IMR-90 (cell line): ENCODE data around the gene LAMA5. TPM values are rescaled to one million over a fixed set of nuclear protein-coding genes. Genes with fewer than 3 reads are reported as not detected.

Experiments
- ATAC-seq: fragments of 200-7000 bp; cut with Tn5 transposase; 2 replicates; pipeline ENCODE4 v1.9.1; 2020; ENCODE audit warnings: low read depth, mild to moderate bottlenecking, moderate library complexity
- BruUV-seq: library from RNA; stranded (reverse); fragments of 400-500 nt; replicated peaks from 2 replicates; lab custom pipeline; 2021; lab: Mats Ljungman, UMichigan
- CTCF ChIA-PET: fragments of 300-600 bp; formaldehyde crosslinking; extraction: SDS; loops from one replicate; lab custom pipeline; 2021; ENCODE audit warnings: antibody characterized with exemption; lab: Yijun Ruan, JAX
- POLR2A ChIA-PET: fragments of 300-600 bp; sonication (Branson Sonifier 250); formaldehyde crosslinking; loops from one replicate; lab custom pipeline; 2022; ENCODE audit warnings: antibody characterized with exemption; ENCODE audit not compliant: unreplicated experiment; lab: Charles Lee
- DNase-seq: peaks from one replicate; pipeline ENCODE4 v3.0.0; 2013
- H2AFZ ChIP-seq: replicated peaks from 2 replicates; pipeline ENCODE3; 2013; ENCODE audit warnings: low read length, mild to moderate bottlenecking; ENCODE audit not compliant: poor library complexity
- H2AK5ac ChIP-seq: 2 replicates; pipeline ENCODE4 v1.6.1; 2013; ENCODE audit warnings: low read depth, low read length, inconsistent platforms
- H2AK9ac ChIP-seq: replicated peaks from 2 replicates; pipeline ENCODE3; 2013; ENCODE audit warnings: mild to moderate bottlenecking, low read depth, low read length, moderate library complexity; ENCODE audit not compliant: poor library complexity
- H2BK120ac ChIP-seq: 2 replicates; pipeline ENCODE4 v1.6.1; 2013; ENCODE audit warnings: low read depth, low read length, inconsistent platforms
- H2BK15ac ChIP-seq: 3 replicates; pipeline ENCODE4 v1.6.1; 2013; ENCODE audit warnings: low read depth, low read length, inconsistent platforms
- H2BK20ac ChIP-seq: 2 replicates; pipeline ENCODE4 v1.6.1; 2013; ENCODE audit warnings: low read depth, mild to moderate bottlenecking, inconsistent platforms, low read length, moderate library complexity
- H2BK5ac ChIP-seq: 2 replicates; pipeline ENCODE4 v1.6.1; 2013; ENCODE audit warnings: mild to moderate bottlenecking, low read depth, low read length, inconsistent platforms; ENCODE audit not compliant: poor library complexity, severe bottlenecking
- H3K14ac ChIP-seq: replicated peaks from 2 replicates; pipeline ENCODE4 v1.6.1; 2013; ENCODE audit warnings: low read depth, low read length, inconsistent platforms
- H3K18ac ChIP-seq: 2 replicates; pipeline ENCODE4 v1.6.1; 2013; ENCODE audit warnings: low read depth, low read length, control low read depth
- H3K23ac ChIP-seq: 2 replicates; pipeline ENCODE4 v1.6.1; 2013; ENCODE audit warnings: low read depth, low read length, inconsistent platforms
- H3K27ac ChIP-seq: 2 replicates; pipeline ENCODE4 v1.5.1; 2013; ENCODE audit warnings: mild to moderate bottlenecking, control low read depth, low read length; ENCODE audit not compliant: insufficient read depth
- H3K27me3 ChIP-seq: 2 replicates; pipeline ENCODE4 v1.6.1; 2013; ENCODE audit warnings: low read length; ENCODE audit not compliant: control insufficient read depth, insufficient read depth
- H3K36me3 ChIP-seq: 2 replicates; pipeline ENCODE4 v1.6.1; 2013; ENCODE audit warnings: low read length, mixed read lengths; ENCODE audit not compliant: control insufficient read depth, insufficient read depth
- H3K4ac ChIP-seq: 2 replicates; pipeline ENCODE4 v1.6.1; 2013; ENCODE audit warnings: low read depth, low read length, inconsistent platforms
- H3K4me1 ChIP-seq: 2 replicates; pipeline ENCODE4 v1.6.1; 2013; ENCODE audit warnings: low read length, mixed read lengths; ENCODE audit not compliant: control insufficient read depth, insufficient read depth
- H3K4me2 ChIP-seq: 2 replicates; pipeline ENCODE4 v1.6.1; 2013; ENCODE audit warnings: low read depth, mild to moderate bottlenecking, control low read depth, low read length, moderate library complexity
- H3K4me3 ChIP-seq: 2 replicates; pipeline ENCODE4 v1.5.1; 2013; ENCODE audit warnings: low read depth, mild to moderate bottlenecking, control low read depth, low read length, moderate library complexity; ENCODE audit not compliant: insufficient read depth
- H3K56ac ChIP-seq: 2 replicates; pipeline ENCODE4 v1.6.1; 2013; ENCODE audit warnings: low read length, inconsistent platforms; ENCODE audit not compliant: insufficient read depth; ENCODE audit errors: extremely low read depth
- H3K79me1 ChIP-seq, 2 experiments: 2 replicates each; pipeline ENCODE4 v1.6.1; 2013; ENCODE audit warnings: low read length in 2 of 2, inconsistent platforms in 1 of 2, low read depth in 1 of 2
- H3K9ac ChIP-seq: 2 replicates; pipeline ENCODE4 v1.6.1; 2013; ENCODE audit warnings: low read depth, low read length, control low read depth
- H3K9me1 ChIP-seq: 2 replicates; pipeline ENCODE4 v1.6.1; 2013; ENCODE audit warnings: low read length, inconsistent platforms; ENCODE audit not compliant: insufficient read depth
- H3K9me3 ChIP-seq: 2 replicates; pipeline ENCODE4 v1.6.1; 2013; ENCODE audit warnings: low read length; ENCODE audit not compliant: control insufficient read depth, insufficient read depth
- H4K20me1 ChIP-seq: 2 replicates; pipeline ENCODE4 v1.6.1; 2013; ENCODE audit warnings: low read length, inconsistent platforms; ENCODE audit not compliant: insufficient read depth
- H4K5ac ChIP-seq: 2 replicates; pipeline ENCODE4 v1.6.1; 2013; ENCODE audit warnings: mild to moderate bottlenecking, low read depth, low read length, control low read depth
- H4K8ac ChIP-seq, 2 experiments: 2 replicates each; pipeline ENCODE4 v1.6.1; 2013; ENCODE audit warnings: low read depth in 2 of 2, low read length in 2 of 2, control low read depth in 1 of 2, inconsistent platforms in 1 of 2
- H4K91ac ChIP-seq: 2 replicates; pipeline ENCODE4 v1.6.1; 2013; ENCODE audit warnings: low read depth, low read length, inconsistent platforms; ENCODE audit not compliant: insufficient read depth
- BHLHE40 ChIP-seq: fragments of 150-350 bp; IDR thresholded peaks from 2 replicates; pipeline ENCODE4 v1.6.1; 2016; ENCODE audit warnings: mild to moderate bottlenecking, low read depth, low read length
- FOS ChIP-seq: fragments of 150-350 bp; IDR thresholded peaks from 2 replicates; pipeline ENCODE4 v1.6.1; 2016; ENCODE audit warnings: low read depth, low read length
- WGBS, 2 experiments: methylation state at CpG; one replicate each; pipeline versions ENCODE4 v1.1.5 to v1.1.7; 2013; ENCODE audit warnings: missing lambda C conversion rate in 2 of 2; ENCODE audit not compliant: insufficient read length in 1 of 2; ENCODE audit errors: extremely low coverage in 2 of 2; 5-methylcytosine and 5-hydroxymethylcytosine counted together
- dilution Hi-C: fragments of 300-500 bp; cut with HindIII; formaldehyde crosslinking; loops from one replicate; pipeline ENCODE4 v1.14.3; 2018; ENCODE audit warnings: low sequenced_read_pairs; ENCODE audit not compliant: unreplicated experiment
- in situ Hi-C: fragments of 300-500 bp; cut with MboI; formaldehyde crosslinking; loops from 3 replicates; pipeline ENCODE4 v1.14.3; 2019; ENCODE audit warnings: low sequenced_read_pairs, inconsistent platforms, mixed read lengths
- intact Hi-C: fragments of 100-400 bp; cut with micrococcal nuclease; formaldehyde crosslinking; loops from 2 replicates; pipeline ENCODE4 v1.10.0; 2022
- polyA plus RNA-seq, 3 experiments: library from polyadenylated mRNA; depleted of rRNA; stranded (reverse); fragments of >200 nt; gene quantifications; 2 replicates each; pipeline ENCODE4 v1.2.3, GENCODE V29; 2012; ENCODE audit warnings: low replicate concordance in 1 of 3
- total RNA-seq: library from RNA; depleted of rRNA; stranded (reverse); fragments of >200 nt; gene quantifications from 2 replicates; pipeline ENCODE4 v1.2.3, GENCODE V29; 2012

The LAMA5 gene
- total and polyA plus RNA-seq, 2 of the 4 experiments (the other 2 are of a cell fraction): 0.90 to 7.3 TPM

GRCh38 chr20:62291251-62292066 lies 75.7 kb downstream of the LAMA5 start:
- no peaks in the 10 kb centered on the region for H3K9me3 ChIP-seq
- intact Hi-C loops (no loop called here), in situ Hi-C loops (loop anchor here (25.0 kb wide), 1 partner anchor 321 kb away; no protein-coding TSS in a partner anchor), dilution Hi-C loops (loop anchor here (25.0 kb wide), 1 partner anchor 96 kb away; the partner anchor contains the start of gene RPS21)
- no peak for ATAC-seq
- no peak overlapping the region for H2BK120ac ChIP-seq
- H3K79me1 ChIP-seq: no peaks in the 10 kb centered on the region; a peak in 1 of 4 replicates
- no peak overlapping the region for H3K23ac ChIP-seq
- no peak overlapping the region for H2AFZ ChIP-seq
- no peak overlapping the region for H2BK20ac ChIP-seq
- H3K14ac ChIP-seq: no peak overlapping the region
- H4K20me1 ChIP-seq: no peaks in the 10 kb centered on the region; the same call in none of the 2 replicates
- no peak overlapping the region for H4K5ac ChIP-seq
- no peak overlapping the region for H3K9ac ChIP-seq
- H3K18ac ChIP-seq: no peak overlapping the region
- H2BK5ac ChIP-seq: no peak overlapping the region
- 95% methylated on average over 21 of the region's 29 CpGs; no CpG with 5 or more reads in 1 of the 2 experiments for WGBS, 2 experiments
- CTCF ChIA-PET: no interaction called here
- DNase-seq: no peak
- no peak overlapping the region for H3K56ac ChIP-seq
- BruUV-seq: no TSS peak
- no peaks in the 10 kb centered on the region; the same call in 1 of the 2 replicates for H3K9me1 ChIP-seq
- H2BK15ac ChIP-seq: no peak overlapping the region
- peaks cover 50% of the 10 kb centered on the region for H3K36me3 ChIP-seq
- TF ChIP-seq BHLHE40 (no peak), FOS (no peak)
- H3K27ac ChIP-seq: no peak overlapping the region
- H2AK5ac ChIP-seq: no peak overlapping the region
- H4K8ac ChIP-seq: no peak overlapping the region
- no peaks in the 10 kb centered on the region for H3K27me3 ChIP-seq
- no peak overlapping the region for H3K4me3 ChIP-seq
- H3K4me2 ChIP-seq: no peak overlapping the region
- H2AK9ac ChIP-seq: no peak overlapping the region
- no peaks in the 10 kb centered on the region for H3K4me1 ChIP-seq
- H3K4ac ChIP-seq: no peak overlapping the region
- H4K91ac ChIP-seq: no peak overlapping the region
- POLR2A ChIA-PET: no interaction called here
